Activated T-cell treated with anti-CD3 and anti-CD28 coated beads, Interleukin-2, amount 50 U/mL, for 4 hours (primary cell): ENCODE data around the gene PDSS2. TPM values are rescaled to one million over a fixed set of nuclear protein-coding genes. Genes with fewer than 3 reads are reported as not detected.
"Not testable (repeated sequence)": the region's sequence is repeated elsewhere in the genome, so short reads cannot be mapped to it uniquely, and the experiment has no call there.

Experiments used
- ATAC-seq, 2 donors: fragments of 200-7000 bp; cut with Tn5 transposase; one replicate each; pipeline ENCODE4 v1.10.0; 2021
- DNase-seq: peaks from one replicate; pipeline ENCODE4 v3.0.0-alpha.2; 2020
- H3K27me3 Mint-ChIP-seq: one replicate; pipeline ENCODE4 v1.8.0; 2021; ENCODE audit warnings: low read depth, mixed read lengths
- H3K36me3 Mint-ChIP-seq: one replicate; pipeline ENCODE4 v1.8.0; 2022; ENCODE audit warnings: mixed read lengths; ENCODE audit not compliant: insufficient read depth
- H3K4me1 Mint-ChIP-seq: one replicate; pipeline ENCODE4 v1.8.0; 2021; ENCODE audit warnings: low read depth, mixed read lengths
- H3K4me3 Mint-ChIP-seq: one replicate; pipeline ENCODE4 v1.8.0; 2021; ENCODE audit warnings: mild to moderate bottlenecking, moderate library complexity, mixed read lengths
- H3K9me3 Mint-ChIP-seq: one replicate; pipeline ENCODE4 v1.8.0; 2021; ENCODE audit warnings: mixed read lengths
- total RNA-seq, 3 donors: library from RNA; stranded (reverse); gene quantifications; one replicate each; pipeline ENCODE4 v1.2.1, GENCODE V29; 2021

PDSS2 gene
- total RNA-seq, 3 donors from 2014 or later = 10.9 to 14.8 (median 12.6) TPM

DNA sequence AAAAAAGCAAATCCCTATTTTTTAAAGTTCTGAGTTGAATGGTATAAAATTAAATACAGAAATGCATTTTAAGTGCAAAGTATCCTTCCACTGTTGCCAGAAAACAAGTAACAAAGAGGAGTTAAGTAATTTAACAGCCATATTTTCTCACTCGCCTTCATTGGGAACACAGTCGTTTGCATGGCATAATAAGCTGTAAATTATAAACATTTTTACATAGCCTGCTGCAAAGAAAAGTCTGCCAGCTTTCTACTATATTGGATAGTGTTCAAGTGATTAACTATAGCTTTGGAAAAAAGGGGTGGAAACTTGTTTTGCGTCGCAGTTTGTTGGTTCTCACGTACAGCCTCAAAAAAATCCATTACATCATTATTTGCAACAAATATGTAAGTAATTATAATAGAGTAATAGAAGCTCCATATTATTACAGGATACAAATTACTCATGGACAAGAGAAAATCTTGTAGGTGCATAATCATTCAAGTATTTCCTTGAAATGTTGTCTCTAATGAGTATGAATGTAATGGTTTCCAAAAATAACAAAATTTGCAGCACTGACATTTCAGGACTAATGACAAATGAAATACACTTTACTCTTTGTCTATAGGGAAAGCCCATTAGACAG lies 139.3 kb downstream of the PDSS2 start:
- no peak overlapping the region for H3K4me3 Mint-ChIP-seq
- DNase-seq = no peak
- no peak for ATAC-seq
- H3K9me3 Mint-ChIP-seq = no peaks in the 10 kb centered on the region
- no peaks in the 10 kb centered on the region for H3K27me3 Mint-ChIP-seq
- H3K36me3 Mint-ChIP-seq = peaks cover 11% of the 10 kb centered on the region
- H3K4me1 Mint-ChIP-seq = peaks cover 8% of the 10 kb centered on the region

DNA sequence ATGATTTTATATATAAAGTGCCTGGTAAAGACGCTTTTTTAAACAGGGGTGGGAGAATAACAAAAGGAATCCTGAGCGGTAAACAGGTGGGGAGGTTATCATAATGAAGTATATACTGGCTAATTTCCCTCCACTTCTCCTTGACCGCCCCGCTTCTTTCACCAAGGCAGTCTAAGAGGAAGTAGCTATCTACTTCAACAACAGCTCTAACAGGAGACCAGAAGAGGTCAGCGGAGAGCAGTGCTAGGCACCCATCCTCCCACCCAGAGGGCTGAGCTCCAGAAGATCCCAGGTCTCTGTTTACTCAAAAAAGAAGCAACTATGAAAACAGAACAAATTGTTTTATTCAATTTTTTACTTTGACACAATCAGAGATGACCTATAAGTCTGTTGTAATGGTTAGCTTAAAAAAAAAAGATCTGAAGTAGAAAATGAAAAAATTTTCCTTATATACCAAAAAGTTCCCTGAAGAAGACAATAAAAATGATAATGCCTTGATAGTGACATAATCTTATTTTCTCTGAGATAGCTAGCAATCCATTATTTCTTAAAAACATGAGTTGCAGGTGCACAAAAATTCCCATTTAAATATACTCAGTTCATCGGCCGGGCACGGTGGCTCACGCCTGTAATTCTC lies 141.1 kb downstream of the PDSS2 start:
- peaks cover 8% of the 10 kb centered on the region for H3K36me3 Mint-ChIP-seq
- peaks cover 8% of the 10 kb centered on the region for H3K4me1 Mint-ChIP-seq
- no peak overlapping the region for H3K4me3 Mint-ChIP-seq
- ATAC-seq = peak; percentile 43 to 58
- no peaks in the 10 kb centered on the region for H3K27me3 Mint-ChIP-seq
- DNase-seq = no peak
- H3K9me3 Mint-ChIP-seq = no peaks in the 10 kb centered on the region

DNA sequence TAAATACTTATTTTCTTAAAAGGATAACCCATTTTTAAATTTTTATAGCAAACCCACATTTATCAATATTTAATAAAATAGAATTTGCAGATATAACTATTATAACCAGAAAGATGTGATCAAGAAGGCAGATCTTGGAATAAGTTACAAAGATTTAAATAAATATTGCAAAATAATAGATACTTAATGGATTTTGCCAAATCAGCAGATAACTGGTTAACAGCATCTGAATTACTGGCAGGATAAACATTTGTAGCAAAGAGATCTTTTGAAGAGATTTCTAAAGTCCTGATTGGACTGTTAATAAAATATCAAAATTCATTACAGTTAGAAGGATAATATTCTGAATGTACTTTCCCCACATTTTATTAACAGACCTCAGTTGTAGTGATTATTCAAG lies 144.2 kb downstream of the PDSS2 start:
- H3K27me3 Mint-ChIP-seq = no peaks in the 10 kb centered on the region
- DNase-seq (no peak), ATAC-seq (no peak)
- H3K4me3 Mint-ChIP-seq = no peak overlapping the region
- H3K4me1 Mint-ChIP-seq = no peaks in the 10 kb centered on the region
- H3K36me3 Mint-ChIP-seq = peaks cover 2% of the 10 kb centered on the region
- no peaks in the 10 kb centered on the region for H3K9me3 Mint-ChIP-seq

DNA sequence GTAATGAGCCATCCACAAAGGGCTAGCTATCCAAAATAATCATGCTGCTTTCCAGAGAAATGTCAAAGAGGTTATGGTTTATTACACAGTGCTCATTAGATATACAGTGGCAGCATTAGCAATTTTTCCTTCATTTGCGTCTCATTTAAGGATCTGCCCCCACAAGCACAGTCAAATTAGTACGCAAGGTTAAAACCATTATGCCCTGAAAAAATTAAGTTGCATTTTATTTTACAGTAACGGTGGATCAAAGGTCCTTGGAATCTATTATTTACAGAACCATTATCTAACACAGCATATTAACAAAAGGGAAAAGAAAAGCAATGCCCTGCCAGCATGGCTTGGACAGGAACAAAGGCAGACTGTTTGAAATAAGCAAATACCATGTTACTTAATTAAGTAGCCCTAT lies 144.8 kb downstream of the PDSS2 start:
- H3K9me3 Mint-ChIP-seq = no peaks in the 10 kb centered on the region
- H3K4me1 Mint-ChIP-seq = no peaks in the 10 kb centered on the region
- H3K27me3 Mint-ChIP-seq = no peaks in the 10 kb centered on the region
- ATAC-seq = no peak
- peaks cover 2% of the 10 kb centered on the region for H3K36me3 Mint-ChIP-seq
- no peak for DNase-seq
- H3K4me3 Mint-ChIP-seq = no peak overlapping the region

DNA sequence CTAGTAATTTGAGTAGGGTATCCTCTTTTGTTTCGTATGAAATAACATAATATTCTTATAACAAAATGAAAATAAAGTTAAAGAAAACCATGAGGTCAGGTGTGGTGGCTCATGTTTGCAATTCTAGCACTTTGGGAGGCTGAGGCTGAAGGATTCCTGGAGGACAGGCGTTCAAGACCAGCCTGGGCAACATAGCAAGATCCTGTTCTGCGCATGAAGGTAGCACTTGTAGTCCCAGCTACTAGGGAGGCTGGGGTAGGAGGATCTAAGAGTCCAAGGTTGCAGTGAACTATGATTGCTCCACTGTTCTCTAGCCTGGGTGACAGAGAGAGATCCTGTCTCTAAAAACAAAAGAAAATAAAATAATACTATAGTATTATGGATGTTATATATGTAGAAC lies 145.6 kb downstream of the PDSS2 start:
- Mint-ChIP-seq H3K9me3 (no peaks in the 10 kb centered on the region), H3K27me3 (no peaks in the 10 kb centered on the region), H3K36me3 (peaks cover 2% of the 10 kb centered on the region), H3K4me1 (no peaks in the 10 kb centered on the region), H3K4me3 (no peak overlapping the region)
- no peak for DNase-seq
- ATAC-seq = no peak

DNA sequence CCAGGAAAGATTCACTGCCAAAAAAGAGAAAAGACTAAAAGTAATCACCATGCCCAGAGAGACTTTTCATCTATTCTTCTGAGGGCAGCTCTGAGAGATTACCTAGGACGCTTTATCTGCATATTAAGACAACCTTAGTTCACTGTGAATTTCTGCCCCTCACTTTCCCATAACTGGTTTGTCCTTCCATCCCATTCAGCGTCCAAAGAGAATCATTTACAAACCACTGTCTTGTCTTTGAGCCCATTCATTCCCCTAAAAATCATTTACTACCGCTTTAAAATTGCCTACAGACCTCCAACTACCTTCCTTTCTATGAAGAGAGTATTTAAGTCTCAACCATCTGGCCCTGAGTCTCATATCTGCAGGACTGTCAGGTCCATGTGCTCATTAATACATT lies 149.0 kb downstream of the PDSS2 start:
- Mint-ChIP-seq H3K27me3 (no peaks in the 10 kb centered on the region), H3K9me3 (no peaks in the 10 kb centered on the region), H3K4me3 (no peak overlapping the region), H3K36me3 (peaks cover 6% of the 10 kb centered on the region), H3K4me1 (no peaks in the 10 kb centered on the region)
- no peak for DNase-seq
- no peak for ATAC-seq

DNA sequence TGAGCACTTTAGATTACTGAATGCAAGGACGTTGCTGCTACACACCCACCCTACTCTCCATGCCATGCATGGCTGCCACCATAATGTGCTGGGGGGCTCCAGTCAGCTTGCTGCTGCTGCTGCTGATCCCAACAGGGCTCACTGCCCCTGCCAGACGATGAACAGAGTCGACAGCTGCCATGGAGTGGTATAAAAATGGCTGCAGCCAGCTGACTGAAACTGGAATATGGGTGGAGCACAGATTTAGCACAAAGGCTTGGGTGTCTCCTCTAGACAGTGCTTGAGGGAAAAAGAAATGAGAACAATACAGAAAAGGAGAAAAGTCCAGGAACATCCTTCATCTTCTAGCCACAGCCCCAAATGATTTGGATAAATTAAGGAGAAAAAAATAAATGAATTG lies 150.7 kb downstream of the PDSS2 start:
- DNase-seq (no peak), ATAC-seq (no peak)

DNA sequence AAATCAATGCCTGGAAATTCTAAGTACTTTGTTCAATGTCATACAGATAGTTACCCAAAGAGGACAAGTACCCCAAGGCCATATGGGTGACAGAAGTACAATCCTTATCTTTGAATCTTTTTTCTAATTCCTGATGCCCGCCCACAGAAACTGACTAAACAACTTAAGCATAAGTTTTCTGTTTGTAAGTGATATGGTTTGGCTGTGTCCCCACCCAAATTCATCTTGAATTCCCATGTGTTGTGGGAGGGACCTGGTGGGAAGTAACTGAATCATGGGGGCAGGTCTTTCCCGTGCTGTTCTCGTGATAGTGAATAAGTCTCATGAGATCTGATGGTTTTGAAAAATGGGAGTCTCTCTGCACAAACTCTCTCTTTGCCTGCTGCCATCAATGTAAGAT lies 153.4 kb downstream of the PDSS2 start:
- not testable (repeated sequence) for H3K4me3 Mint-ChIP-seq, H3K36me3 Mint-ChIP-seq, H3K27me3 Mint-ChIP-seq, DNase-seq, H3K9me3 Mint-ChIP-seq, ATAC-seq
- H3K4me1 Mint-ChIP-seq = peaks cover 11% of the 10 kb centered on the region

More for the DNA sequence above, 150.7 kb downstream of the PDSS2 start:
- Mint-ChIP-seq H3K4me3 (no peak overlapping the region), H3K9me3 (no peaks in the 10 kb centered on the region), H3K36me3 (peaks cover 8% of the 10 kb centered on the region), H3K27me3 (no peaks in the 10 kb centered on the region), H3K4me1 (peaks cover 9% of the 10 kb centered on the region)

DNA sequence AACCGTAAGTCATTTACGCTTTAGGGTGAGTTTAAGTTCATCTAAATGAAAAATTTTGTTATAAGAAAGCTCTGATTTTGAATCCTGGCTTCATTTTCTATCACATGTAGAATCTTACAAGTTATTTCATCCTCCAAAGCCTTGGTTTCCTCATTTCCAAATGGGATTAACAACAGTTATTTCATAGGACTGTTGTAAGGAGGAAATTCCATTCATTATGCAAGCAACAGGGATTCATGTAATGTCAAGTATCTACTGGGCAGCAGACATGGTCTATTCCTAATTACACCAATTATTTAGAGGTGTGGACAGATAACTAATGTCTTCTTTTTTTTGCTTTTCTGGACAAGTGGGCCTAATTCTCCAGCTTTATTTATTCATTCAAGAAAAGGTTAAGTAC lies 154.0 kb downstream of the PDSS2 start:
- Mint-ChIP-seq H3K27me3 (no peaks in the 10 kb centered on the region), H3K36me3 (peaks cover 6% of the 10 kb centered on the region)

DNA sequence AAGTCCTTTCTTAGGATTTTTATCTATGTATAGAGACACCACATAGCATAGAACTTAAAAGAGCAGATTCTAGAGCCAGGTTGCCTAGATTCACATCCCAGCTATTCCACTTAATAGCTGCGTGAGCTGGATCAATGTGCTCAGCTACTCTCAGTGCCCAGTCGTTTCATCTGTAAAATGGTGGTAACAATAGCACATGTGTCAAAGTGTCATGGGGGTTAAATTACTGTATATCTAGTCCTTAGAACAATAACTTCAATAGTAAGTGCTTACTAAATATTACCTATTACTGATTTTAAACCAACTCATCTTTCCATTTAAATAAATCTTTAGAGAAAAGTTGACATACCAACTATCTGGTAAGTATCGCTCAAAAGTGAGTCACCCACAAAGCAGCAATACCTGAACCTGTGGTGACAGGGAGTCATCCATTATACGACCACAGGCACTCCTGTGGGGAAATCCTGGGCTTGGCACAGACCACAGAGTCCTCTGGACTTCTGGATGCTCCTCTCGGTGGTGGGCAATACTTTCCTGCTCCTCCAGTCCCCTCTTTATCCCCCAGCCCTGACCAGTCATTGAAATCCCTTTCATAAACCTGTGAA lies 154.8 kb downstream of the PDSS2 start:
- Mint-ChIP-seq H3K4me1 (peaks cover 11% of the 10 kb centered on the region), H3K27me3 (no peaks in the 10 kb centered on the region), H3K36me3 (peaks cover 6% of the 10 kb centered on the region), H3K9me3 (no peaks in the 10 kb centered on the region), H3K4me3 (no peak overlapping the region)
- ATAC-seq (peak; percentile 92), DNase-seq (no peak)

More for the DNA sequence above, 154.0 kb downstream of the PDSS2 start:
- DNase-seq (no peak), ATAC-seq (no peak)
- no peak overlapping the region for H3K4me3 Mint-ChIP-seq
- H3K4me1 Mint-ChIP-seq = peaks cover 11% of the 10 kb centered on the region
- no peaks in the 10 kb centered on the region for H3K9me3 Mint-ChIP-seq

DNA sequence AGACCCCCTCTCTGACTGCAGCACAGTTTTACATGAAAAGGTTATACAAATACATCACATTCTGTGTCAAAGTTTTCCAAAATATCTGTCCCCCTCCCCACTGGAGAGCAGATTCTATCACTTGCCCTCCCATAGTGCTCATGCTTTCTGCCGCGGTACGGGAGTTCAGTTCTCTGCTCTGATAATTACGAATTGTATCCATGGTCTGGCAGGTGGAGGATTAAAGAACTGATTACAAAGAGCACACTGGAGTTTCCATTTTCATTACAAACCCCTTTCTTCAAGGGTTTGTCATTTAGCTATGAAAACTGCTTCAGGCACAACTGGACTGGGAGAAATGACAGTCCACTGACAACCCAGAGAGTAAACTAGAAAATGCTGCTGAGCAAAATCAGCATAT lies 166.0 kb downstream of the PDSS2 start:
- Mint-ChIP-seq H3K9me3 (no peaks in the 10 kb centered on the region), H3K27me3 (no peaks in the 10 kb centered on the region), H3K4me1 (no peaks in the 10 kb centered on the region), H3K4me3 (no peak overlapping the region), H3K36me3 (peaks cover 5% of the 10 kb centered on the region)
- DNase-seq (no peak), ATAC-seq (no peak)

DNA sequence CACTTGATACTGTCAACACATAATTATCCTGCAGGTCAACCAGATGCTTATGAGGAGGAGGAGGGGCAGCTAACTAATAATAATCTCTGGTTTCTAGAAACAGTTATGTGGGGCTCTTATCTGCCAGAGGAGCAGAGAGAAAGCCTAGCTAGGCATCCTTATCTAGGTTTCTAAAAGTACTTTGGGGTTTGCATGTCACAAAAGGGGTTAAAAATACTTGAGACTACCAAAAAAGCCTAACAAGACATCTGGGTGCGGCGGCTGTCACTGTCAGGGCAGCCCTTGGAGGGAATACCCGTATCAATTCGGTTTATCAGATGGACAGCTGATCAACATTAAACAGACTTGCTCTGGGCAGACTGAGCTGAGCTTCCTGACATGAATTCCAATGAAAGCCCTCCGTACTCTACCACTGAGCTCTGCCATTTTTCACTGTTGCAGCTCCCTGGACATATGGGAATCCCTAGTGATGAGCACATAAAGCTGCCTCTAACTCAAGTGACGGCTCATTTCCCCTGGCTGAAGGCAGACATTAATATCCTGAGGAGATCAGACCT lies 166.6 kb downstream of the PDSS2 start:
- ATAC-seq (no peak), DNase-seq (no peak)
- Mint-ChIP-seq H3K4me1 (no peaks in the 10 kb centered on the region), H3K4me3 (no peak overlapping the region), H3K36me3 (peaks cover 7% of the 10 kb centered on the region), H3K27me3 (no peaks in the 10 kb centered on the region), H3K9me3 (no peaks in the 10 kb centered on the region)

DNA sequence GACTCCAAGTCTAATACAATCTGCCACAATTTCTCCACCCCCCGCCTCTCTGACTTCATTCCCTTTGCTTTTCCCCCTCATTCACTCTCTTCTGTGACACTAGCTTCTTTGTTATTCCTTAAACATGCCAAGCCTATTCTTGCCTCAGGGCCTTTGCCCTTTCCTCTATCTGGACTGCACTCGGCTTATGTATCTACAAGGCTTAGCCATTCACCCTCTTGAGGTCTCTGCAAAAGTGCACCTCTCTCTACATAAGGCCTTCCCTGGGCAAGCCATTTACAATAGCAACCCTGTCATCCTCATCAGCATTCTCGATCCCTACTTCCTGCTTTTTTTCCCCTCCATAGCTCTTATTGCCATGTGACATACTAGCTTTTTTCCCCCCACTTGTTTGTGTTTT lies 168.9 kb downstream of the PDSS2 start:
- H3K36me3 Mint-ChIP-seq = peaks cover 6% of the 10 kb centered on the region
- H3K4me3 Mint-ChIP-seq = no peak overlapping the region
- no peaks in the 10 kb centered on the region for H3K27me3 Mint-ChIP-seq
- ATAC-seq = no peak
- no peaks in the 10 kb centered on the region for H3K9me3 Mint-ChIP-seq
- no peak for DNase-seq
- no peaks in the 10 kb centered on the region for H3K4me1 Mint-ChIP-seq

DNA sequence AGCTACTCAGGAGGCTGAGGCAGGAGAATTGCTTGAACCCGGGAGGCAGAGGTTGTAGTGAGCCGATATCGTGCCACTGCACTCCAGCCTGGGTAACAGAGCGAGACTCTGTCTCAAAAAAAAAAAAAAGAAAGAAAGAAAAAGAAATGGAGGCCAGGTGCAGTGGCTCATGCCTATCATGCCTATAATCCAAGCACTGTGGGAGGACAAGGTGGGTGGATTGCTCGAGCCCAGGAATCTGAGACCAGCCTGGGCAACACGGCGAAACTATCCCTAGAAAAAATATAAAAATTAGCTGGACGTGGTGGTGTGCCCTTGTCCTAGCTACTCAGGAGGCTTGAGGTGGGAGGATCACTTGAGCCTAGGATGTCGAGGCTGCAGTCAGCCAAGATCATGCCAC lies 170.1 kb downstream of the PDSS2 start:
- not testable (repeated sequence) for H3K4me3 Mint-ChIP-seq, ATAC-seq, H3K27me3 Mint-ChIP-seq, DNase-seq, H3K4me1 Mint-ChIP-seq, H3K9me3 Mint-ChIP-seq, H3K36me3 Mint-ChIP-seq

DNA sequence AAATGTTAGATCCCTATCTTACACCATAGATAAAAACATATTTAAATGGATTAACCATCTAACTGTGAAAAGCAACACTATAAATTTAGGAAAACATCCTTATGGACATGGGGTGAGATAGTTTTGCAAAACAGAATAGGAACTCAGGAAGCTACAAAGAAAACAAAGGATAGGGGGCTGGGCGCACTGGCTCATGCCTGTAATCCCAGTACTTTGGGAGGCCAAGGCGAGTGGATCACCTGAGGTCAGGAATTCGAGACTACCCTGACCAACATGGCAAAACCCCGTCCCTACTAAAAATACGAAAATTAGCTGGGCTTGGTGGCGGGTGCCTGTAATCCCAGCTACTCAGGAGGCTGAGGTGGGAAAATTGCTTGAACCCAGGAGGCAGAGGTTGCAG lies 173.7 kb downstream of the PDSS2 start:
- ATAC-seq, H3K4me3 Mint-ChIP-seq, H3K4me1 Mint-ChIP-seq: not testable (repeated sequence)

More for the DNA sequence above, 173.7 kb downstream of the PDSS2 start:
- DNase-seq, H3K36me3 Mint-ChIP-seq, H3K9me3 Mint-ChIP-seq, H3K27me3 Mint-ChIP-seq: not testable (repeated sequence)
